GM12878 (cell line): ENCODE measurements around the gene KIF5A. TPM values are rescaled to one million over a fixed set of nuclear protein-coding genes. Genes with fewer than 3 reads are reported as not detected.

Source experiments
- ATAC-seq: fragments of 200-7000 bp; cut with Tn5 transposase; 3 replicates; pipeline ENCODE4 v1.9.1; 2020; ENCODE audit warnings: mild to moderate bottlenecking, moderate library complexity
- BruUV-seq: library from RNA; stranded (reverse); fragments of 400-500 nt; replicated peaks from 2 replicates; lab custom pipeline; 2021; lab: Mats Ljungman, UMichigan
- CTCF ChIA-PET: fragments of 300-600 bp; sonication (Branson Sonifier 250); formaldehyde crosslinking; extraction: SDS; loops from one replicate; lab custom pipeline; 2021; ENCODE audit warnings: inconsistent platforms; lab: Yijun Ruan, JAX
- POLR2A ChIA-PET: fragments of 350-600 bp; formaldehyde crosslinking; extraction: SDS; loops from one replicate; lab custom pipeline; 2021; ENCODE audit warnings: inconsistent platforms; lab: Charles Lee
- RAD21 ChIA-PET: fragments of 300-600 bp; sonication (Branson Sonifier 250); formaldehyde crosslinking; loops from one replicate; lab custom pipeline; 2023; ENCODE audit warnings: antibody characterized with exemption; ENCODE audit not compliant: unreplicated experiment; lab: Charles Lee
- SMC1A ChIA-PET: fragments of 300-600 bp; sonication (Branson Sonifier 250); formaldehyde crosslinking; loops from one replicate; lab custom pipeline; 2023; ENCODE audit not compliant: unreplicated experiment, uncharacterized antibody; lab: Charles Lee
- DNase-seq: peaks from one replicate; pipeline ENCODE4 v3.0.0-alpha.2; 2011; ENCODE audit warnings: low read depth, low spot score
- FAIRE-seq: peaks from 3 replicates; lab custom pipeline; 2011; peaks lifted over from hg19 to GRCh38; lab: Jason Lieb, UNC
- H2AFZ ChIP-seq: 2 replicates; pipeline ENCODE4 v1.6.0; 2011; ENCODE audit warnings: low read depth, low read length, control low read depth; ENCODE audit not compliant: control insufficient read depth
- H3K27ac ChIP-seq: 2 replicates; pipeline ENCODE4 v1.5.1; 2011; ENCODE audit warnings: control low read depth; ENCODE audit not compliant: control insufficient read depth, insufficient read depth
- H3K27me3 ChIP-seq, 2 experiments: replicated peaks in 1 of 2; 2 replicates each; pipeline versions ENCODE4 v1.6.0 to v1.6.1; 2011; ENCODE audit warnings: low read length in 1 of 2; ENCODE audit not compliant: control insufficient read depth in 2 of 2, insufficient read depth in 2 of 2
- H3K36me3 ChIP-seq, 2 experiments: 2 replicates each; pipeline ENCODE4 v1.5.1; 2011; ENCODE audit warnings: low read length in 1 of 2; ENCODE audit not compliant: control insufficient read depth in 2 of 2, insufficient read depth in 2 of 2
- H3K4me1 ChIP-seq: 2 replicates; pipeline ENCODE4 v1.6.1; 2011; ENCODE audit warnings: mild to moderate bottlenecking, low read length, moderate library complexity, mixed read lengths; ENCODE audit not compliant: control insufficient read depth, insufficient read depth
- H3K4me2 ChIP-seq: 2 replicates; pipeline ENCODE4 v1.6.0; 2011; ENCODE audit warnings: control low read depth; ENCODE audit not compliant: control insufficient read depth, insufficient read depth
- H3K4me3 ChIP-seq: fragments of 200-600 bp; sonication (generic); 2 replicates; pipeline ENCODE4 v1.5.1; 2016
- H3K79me2 ChIP-seq: 2 replicates; pipeline ENCODE4 v1.6.0; 2011; ENCODE audit warnings: low read length; ENCODE audit not compliant: control insufficient read depth, insufficient read depth
- H3K9ac ChIP-seq: 2 replicates; pipeline ENCODE4 v1.8.0; 2011; ENCODE audit warnings: low read length, control low read depth, mixed read lengths; ENCODE audit not compliant: control insufficient read depth, insufficient read depth
- H3K9me3 ChIP-seq: replicated peaks from 3 replicates; pipeline ENCODE4 v1.5.1; 2011; ENCODE audit warnings: mild to moderate bottlenecking, low read length; ENCODE audit not compliant: control insufficient read depth, insufficient read depth
- H4K20me1 ChIP-seq: 2 replicates; pipeline ENCODE4 v1.6.0; 2011; ENCODE audit not compliant: control insufficient read depth, insufficient read depth
- CBX5 ChIP-seq: sonication (generic); IDR thresholded peaks from 2 replicates; pipeline ENCODE4 v1.6.1; 2016; ENCODE audit warnings: low read depth, moderate library complexity, mild to moderate bottlenecking, inconsistent platforms
- FOXM1 ChIP-seq: IDR thresholded peaks from 2 replicates; pipeline ENCODE4 v1.6.1; 2012; ENCODE audit warnings: low read depth, mild to moderate bottlenecking, inconsistent platforms, low read length, moderate library complexity
- IKZF1 ChIP-seq: fragments of 450-650 bp; conservative IDR thresholded peaks from 2 replicates; pipeline ENCODE4 v1.6.1; 2017; ENCODE audit warnings: antibody characterized with exemption, mild to moderate bottlenecking
- MYC ChIP-seq: IDR thresholded peaks from 2 replicates; pipeline ENCODE4 v1.6.1; 2011; ENCODE audit warnings: mild to moderate bottlenecking, low read length, moderate library complexity, inconsistent platforms; ENCODE audit not compliant: insufficient read depth, insufficient replicate concordance, insufficient read length, severe bottlenecking
- PML ChIP-seq: IDR thresholded peaks from 2 replicates; pipeline ENCODE4 v1.6.1; 2012; ENCODE audit warnings: low read length, inconsistent platforms
- RUNX3 ChIP-seq: IDR thresholded peaks from 2 replicates; pipeline ENCODE4 v1.6.1; 2012; ENCODE audit warnings: low read length, inconsistent platforms
- SMAD1 ChIP-seq: fragments of 450-650 bp; IDR thresholded peaks from 2 replicates; pipeline ENCODE4 v1.6.1; 2018; ENCODE audit warnings: mild to moderate bottlenecking, low read depth; ENCODE audit not compliant: partially characterized antibody
- TARDBP ChIP-seq: IDR thresholded peaks from 2 replicates; pipeline ENCODE4 v1.6.1; 2016; ENCODE audit warnings: borderline replicate concordance
- WGBS: methylation state at CpG from one replicate; pipeline ENCODE4 v1.1.6; 2016; ENCODE audit warnings: low lambda C conversion rate; ENCODE audit not compliant: insufficient replicate concordance, insufficient coverage; ENCODE audit errors: missing lambda C conversion rate; 5-methylcytosine and 5-hydroxymethylcytosine counted together
- in situ Hi-C: fragments of 300-500 bp; cut with MboI; formaldehyde crosslinking; loops from 9 replicates; pipeline ENCODE4 v1.14.3; 2018; ENCODE audit warnings: mixed read lengths
- intact Hi-C: fragments of 100-400 bp; cut with micrococcal nuclease; formaldehyde crosslinking; loops from one replicate; pipeline ENCODE4 v1.14.2; 2022; ENCODE audit not compliant: unreplicated experiment
- polyA plus RNA-seq, 11 experiments: library from polyadenylated mRNA; depleted of rRNA in 4 of 11; unstranded in 6 of 11; stranded (reverse) in 5 of 11; fragments of >200 nt; fragmentation: Nextera tagmentation in 4 of 11; fragmentation: Illumina TruSeq in 1 of 11; extraction: Ambion mirVana in 4 of 11; extraction: Trizol in 1 of 11; gene quantifications; 1 replicate in 1 of 11; 2 replicates in 10 of 11; pipeline versions ENCODE4 v1.2.1 to v1.2.3, GENCODE V29; 2011 to 2016; ENCODE audit warnings: inconsistent platforms in 2 of 11, missing spikeins in 2 of 11, low read depth in 1 of 11
- total RNA-seq, 4 experiments: library from RNA; depleted of rRNA in 3 of 4; stranded (reverse); fragments of >200 nt in 3 of 4; fragmentation: Illumina TruSeq in 1 of 4; extraction: Trizol in 1 of 4; gene quantifications; 2 replicates each; pipeline versions ENCODE4 v1.2.1 to v1.2.3, GENCODE V29; 2013 to 2021
- TF ChIP-seq, protein P1 (sequence below): fragments of 450-650 bp; IDR thresholded peaks from 2 replicates; pipeline ENCODE4 v1.6.1; 2017; ENCODE audit warnings: low read depth, mild to moderate bottlenecking, moderate library complexity
- TF ChIP-seq, protein P2 (sequence below): fragments of 450-650 bp; IDR thresholded peaks from 2 replicates; pipeline ENCODE4 v1.6.1; 2017; ENCODE audit warnings: mild to moderate bottlenecking, moderate library complexity
- TF ChIP-seq, protein P3 (sequence below): fragments of 450-650 bp; IDR thresholded peaks from 2 replicates; pipeline ENCODE4 v1.6.1; 2014; ENCODE audit warnings: mild to moderate bottlenecking

The KIF5A gene
- total and polyA plus RNA-seq, 10 of the 15 experiments (the other 5 are each of a cell fraction or from before 2014, with no cell fraction given): 0.35 to 2.9 (median 0.97) TPM

DNA sequence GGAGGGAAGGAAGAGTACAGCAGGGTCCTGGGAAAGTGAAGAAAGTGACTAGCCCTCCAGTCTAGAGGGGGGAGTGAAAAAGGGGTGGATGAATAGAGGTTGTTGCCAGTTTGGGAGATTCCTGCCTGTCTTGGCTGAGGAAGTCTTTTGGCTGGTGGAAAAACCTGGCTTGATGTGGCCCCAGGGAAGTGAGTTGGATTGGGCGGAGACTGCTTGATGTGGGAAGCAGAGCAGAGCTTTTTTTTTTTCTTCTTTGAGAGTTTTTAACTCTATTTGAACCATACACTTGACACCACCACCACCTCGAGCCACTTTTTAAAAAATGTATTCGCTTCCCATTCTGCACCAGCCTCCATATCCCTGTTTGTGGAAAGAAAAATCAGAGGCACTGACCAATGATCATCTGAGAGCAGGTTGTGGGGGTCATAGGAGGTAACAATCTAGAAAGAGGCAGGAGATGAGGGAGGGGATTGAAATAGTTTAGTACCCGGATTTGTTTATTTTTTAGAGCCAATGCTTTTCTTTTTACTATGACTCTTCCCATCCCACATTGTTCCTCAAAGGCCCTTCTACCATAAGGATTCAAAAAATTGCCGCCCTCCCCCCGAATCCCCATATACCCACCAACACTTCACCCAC lies 54.1 kb downstream of the KIF5A start:
- in situ Hi-C loops (no loop called here), intact Hi-C loops (no loop called here)
- Histone ChIP-seq H3K4me3 (peak overlapping the region; percentile 83), H3K4me2 (peak overlapping the region; percentile 83), H3K9ac (peak overlapping the region; percentile 69), H3K4me1 (peaks cover 4% of the 10 kb centered on the region; the same call in 1 of the 2 replicates), H3K27me3 (no peaks in the 10 kb centered on the region), H3K79me2 (no peaks in the 10 kb centered on the region), H2AFZ (peak overlapping the region; percentile 97), H3K36me3 (peaks cover 0 to 3% of the 10 kb centered on the region in 2 experiments; a peak in 3 of 4 replicates), H3K9me3 (no peaks in the 10 kb centered on the region), H3K27ac (no peak overlapping the region; the same call in 1 of the 2 replicates), H4K20me1 (no peaks in the 10 kb centered on the region)
- TF ChIP-seq SMAD1: no peak
- no peak for TF ChIP-seq CBX5
- TF ChIP-seq IKZF1: no peak
- TF ChIP-seq, protein P1, sequence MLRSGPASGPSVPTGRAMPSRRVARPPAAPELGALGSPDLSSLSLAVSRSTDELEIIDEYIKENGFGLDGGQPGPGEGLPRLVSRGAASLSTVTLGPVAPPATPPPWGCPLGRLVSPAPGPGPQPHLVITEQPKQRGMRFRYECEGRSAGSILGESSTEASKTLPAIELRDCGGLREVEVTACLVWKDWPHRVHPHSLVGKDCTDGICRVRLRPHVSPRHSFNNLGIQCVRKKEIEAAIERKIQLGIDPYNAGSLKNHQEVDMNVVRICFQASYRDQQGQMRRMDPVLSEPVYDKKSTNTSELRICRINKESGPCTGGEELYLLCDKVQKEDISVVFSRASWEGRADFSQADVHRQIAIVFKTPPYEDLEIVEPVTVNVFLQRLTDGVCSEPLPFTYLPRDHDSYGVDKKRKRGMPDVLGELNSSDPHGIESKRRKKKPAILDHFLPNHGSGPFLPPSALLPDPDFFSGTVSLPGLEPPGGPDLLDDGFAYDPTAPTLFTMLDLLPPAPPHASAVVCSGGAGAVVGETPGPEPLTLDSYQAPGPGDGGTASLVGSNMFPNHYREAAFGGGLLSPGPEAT: no peak
- no peak for TF ChIP-seq TARDBP
- TF ChIP-seq, protein P2, sequence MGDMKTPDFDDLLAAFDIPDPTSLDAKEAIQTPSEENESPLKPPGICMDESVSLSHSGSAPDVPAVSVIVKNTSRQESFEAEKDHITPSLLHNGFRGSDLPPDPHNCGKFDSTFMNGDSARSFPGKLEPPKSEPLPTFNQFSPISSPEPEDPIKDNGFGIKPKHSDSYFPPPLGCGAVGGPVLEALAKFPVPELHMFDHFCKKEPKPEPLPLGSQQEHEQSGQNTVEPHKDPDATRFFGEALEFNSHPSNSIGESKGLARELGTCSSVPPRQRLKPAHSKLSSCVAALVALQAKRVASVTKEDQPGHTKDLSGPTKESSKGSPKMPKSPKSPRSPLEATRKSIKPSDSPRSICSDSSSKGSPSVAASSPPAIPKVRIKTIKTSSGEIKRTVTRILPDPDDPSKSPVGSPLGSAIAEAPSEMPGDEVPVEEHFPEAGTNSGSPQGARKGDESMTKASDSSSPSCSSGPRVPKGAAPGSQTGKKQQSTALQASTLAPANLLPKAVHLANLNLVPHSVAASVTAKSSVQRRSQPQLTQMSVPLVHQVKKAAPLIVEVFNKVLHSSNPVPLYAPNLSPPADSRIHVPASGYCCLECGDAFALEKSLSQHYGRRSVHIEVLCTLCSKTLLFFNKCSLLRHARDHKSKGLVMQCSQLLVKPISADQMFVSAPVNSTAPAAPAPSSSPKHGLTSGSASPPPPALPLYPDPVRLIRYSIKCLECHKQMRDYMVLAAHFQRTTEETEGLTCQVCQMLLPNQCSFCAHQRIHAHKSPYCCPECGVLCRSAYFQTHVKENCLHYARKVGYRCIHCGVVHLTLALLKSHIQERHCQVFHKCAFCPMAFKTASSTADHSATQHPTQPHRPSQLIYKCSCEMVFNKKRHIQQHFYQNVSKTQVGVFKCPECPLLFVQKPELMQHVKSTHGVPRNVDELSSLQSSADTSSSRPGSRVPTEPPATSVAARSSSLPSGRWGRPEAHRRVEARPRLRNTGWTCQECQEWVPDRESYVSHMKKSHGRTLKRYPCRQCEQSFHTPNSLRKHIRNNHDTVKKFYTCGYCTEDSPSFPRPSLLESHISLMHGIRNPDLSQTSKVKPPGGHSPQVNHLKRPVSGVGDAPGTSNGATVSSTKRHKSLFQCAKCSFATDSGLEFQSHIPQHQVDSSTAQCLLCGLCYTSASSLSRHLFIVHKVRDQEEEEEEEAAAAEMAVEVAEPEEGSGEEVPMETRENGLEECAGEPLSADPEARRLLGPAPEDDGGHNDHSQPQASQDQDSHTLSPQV: no peak
- TF ChIP-seq, protein P3, sequence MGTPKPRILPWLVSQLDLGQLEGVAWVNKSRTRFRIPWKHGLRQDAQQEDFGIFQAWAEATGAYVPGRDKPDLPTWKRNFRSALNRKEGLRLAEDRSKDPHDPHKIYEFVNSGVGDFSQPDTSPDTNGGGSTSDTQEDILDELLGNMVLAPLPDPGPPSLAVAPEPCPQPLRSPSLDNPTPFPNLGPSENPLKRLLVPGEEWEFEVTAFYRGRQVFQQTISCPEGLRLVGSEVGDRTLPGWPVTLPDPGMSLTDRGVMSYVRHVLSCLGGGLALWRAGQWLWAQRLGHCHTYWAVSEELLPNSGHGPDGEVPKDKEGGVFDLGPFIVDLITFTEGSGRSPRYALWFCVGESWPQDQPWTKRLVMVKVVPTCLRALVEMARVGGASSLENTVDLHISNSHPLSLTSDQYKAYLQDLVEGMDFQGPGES: no peak
- TF ChIP-seq PML: no peak
- no peak for TF ChIP-seq MYC
- TF ChIP-seq FOXM1: no peak
- TF ChIP-seq RUNX3: no peak
- DNase-seq: no peak
- no peak for ATAC-seq
- CTCF ChIA-PET: interaction anchor here (1.6 kb wide), 1 partner anchor 11 kb away, joined by 3 read pairs; no protein-coding TSS in a partner anchor
- POLR2A ChIA-PET: interaction anchor here (0.5 to 2.5 kb wide), 4 partner anchors 11 to 113 kb away, joined by 3 to 13 read pairs (median 4); no protein-coding TSS in a partner anchor
- FAIRE-seq: peak; percentile 56
- BruUV-seq: no TSS peak
- WGBS: 63% methylated on average over 6 of the region's 6 CpGs
- RAD21 ChIA-PET: no interaction called here
- SMC1A ChIA-PET: interaction anchor here (1.2 kb wide), 1 partner anchor 10 kb away, joined by 3 read pairs; no protein-coding TSS in a partner anchor
